Upper lobe of left lung (tissue), 4 donors: ENCODE measurements around the gene CAP2.

Experiments used
- EP300 ChIP-seq, 4 donors: sonication (generic); formaldehyde crosslinking; IDR thresholded peaks; one replicate each; pipeline ENCODE4 v1.5.1; 2017; ENCODE audit warnings: antibody characterized with exemption in 4 of 4, control low read depth in 2 of 4
- TF ChIP-seq, protein P1 (sequence below), 6 experiments: fragments of 450-650 bp in 4 of 6; fragments of 200-600 bp in 2 of 6; sonication (generic) in 2 of 6; IDR thresholded peaks; one replicate each; pipeline ENCODE4 v1.5.1; 2016 to 2019; ENCODE audit warnings: antibody characterized with exemption in 6 of 6

DNA sequence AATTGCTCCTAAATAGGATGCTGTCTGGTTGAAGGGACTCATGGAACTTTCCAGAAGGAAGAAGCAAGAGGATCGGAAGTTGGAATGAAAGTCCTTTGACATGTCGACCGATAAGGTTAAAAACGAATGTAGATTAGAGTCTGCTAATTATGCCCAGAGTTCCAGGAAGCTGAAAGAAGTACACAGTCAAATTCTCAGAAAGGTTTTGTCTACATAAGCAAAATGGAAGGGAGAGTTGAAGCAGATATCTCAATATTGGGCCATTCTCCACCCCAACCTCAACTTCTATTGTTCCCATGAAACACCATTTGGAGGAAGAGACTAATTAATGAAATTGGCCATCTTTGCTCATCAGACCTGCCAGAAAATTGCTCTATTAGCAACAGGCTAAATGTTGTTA is 64.0 kb downstream of the CAP2 start:
- TF ChIP-seq, protein P1, sequence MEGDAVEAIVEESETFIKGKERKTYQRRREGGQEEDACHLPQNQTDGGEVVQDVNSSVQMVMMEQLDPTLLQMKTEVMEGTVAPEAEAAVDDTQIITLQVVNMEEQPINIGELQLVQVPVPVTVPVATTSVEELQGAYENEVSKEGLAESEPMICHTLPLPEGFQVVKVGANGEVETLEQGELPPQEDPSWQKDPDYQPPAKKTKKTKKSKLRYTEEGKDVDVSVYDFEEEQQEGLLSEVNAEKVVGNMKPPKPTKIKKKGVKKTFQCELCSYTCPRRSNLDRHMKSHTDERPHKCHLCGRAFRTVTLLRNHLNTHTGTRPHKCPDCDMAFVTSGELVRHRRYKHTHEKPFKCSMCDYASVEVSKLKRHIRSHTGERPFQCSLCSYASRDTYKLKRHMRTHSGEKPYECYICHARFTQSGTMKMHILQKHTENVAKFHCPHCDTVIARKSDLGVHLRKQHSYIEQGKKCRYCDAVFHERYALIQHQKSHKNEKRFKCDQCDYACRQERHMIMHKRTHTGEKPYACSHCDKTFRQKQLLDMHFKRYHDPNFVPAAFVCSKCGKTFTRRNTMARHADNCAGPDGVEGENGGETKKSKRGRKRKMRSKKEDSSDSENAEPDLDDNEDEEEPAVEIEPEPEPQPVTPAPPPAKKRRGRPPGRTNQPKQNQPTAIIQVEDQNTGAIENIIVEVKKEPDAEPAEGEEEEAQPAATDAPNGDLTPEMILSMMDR (IDR thresholded peaks at IDR 0.05), result no peak
- no peak for TF ChIP-seq EP300 (IDR thresholded peaks at IDR 0.05)
